Body of pancreas (tissue), 4 donors: Measurements from ENCODE around the gene TACC3.

Experiments
- CTCF ChIP-seq, 7 experiments: fragments of 450-650 bp in 4 of 7; fragments of 200-600 bp in 3 of 7; sonication (generic) in 3 of 7; IDR thresholded peaks; one replicate each; pipeline ENCODE4 v1.5.1; 2016 to 2019; ENCODE audit warnings: antibody characterized with exemption in 7 of 7
- POLR2A ChIP-seq, 3 donors: fragments of 450-650 bp; IDR thresholded peaks; one replicate each; pipeline ENCODE4 v1.6.1; 2016; ENCODE audit warnings: antibody characterized with exemption in 3 of 3, mild to moderate bottlenecking in 2 of 3

GRCh38 chr4:1767770-1768366 is 46.5 kb downstream of the TACC3 start:
- TF ChIP-seq CTCF (IDR thresholded peaks at IDR 0.05) = peak in 5 of 7 experiments; percentile 13 to 32 (median 26)
- no peak for TF ChIP-seq POLR2A (IDR thresholded peaks at IDR 0.05)
